GM23248 (cell line): ENCODE results near the gene BMAL2.

Experiments
- EZH2 ChIP-seq: fragments of 200-600 bp; sonication (generic); IDR thresholded peaks from 2 replicates; pipeline ENCODE4 v1.6.1; 2018; ENCODE audit warnings: antibody characterized with exemption, mild to moderate bottlenecking; ENCODE audit not compliant: insufficient read depth, poor library complexity, severe bottlenecking
- EZH2phosphoT487 ChIP-seq: fragments of 200-600 bp; sonication (generic); IDR thresholded peaks from 2 replicates; pipeline ENCODE4 v1.6.1; 2018; ENCODE audit warnings: antibody characterized with exemption, moderate library complexity, mild to moderate bottlenecking, low read depth; ENCODE audit not compliant: insufficient read depth

DNA sequence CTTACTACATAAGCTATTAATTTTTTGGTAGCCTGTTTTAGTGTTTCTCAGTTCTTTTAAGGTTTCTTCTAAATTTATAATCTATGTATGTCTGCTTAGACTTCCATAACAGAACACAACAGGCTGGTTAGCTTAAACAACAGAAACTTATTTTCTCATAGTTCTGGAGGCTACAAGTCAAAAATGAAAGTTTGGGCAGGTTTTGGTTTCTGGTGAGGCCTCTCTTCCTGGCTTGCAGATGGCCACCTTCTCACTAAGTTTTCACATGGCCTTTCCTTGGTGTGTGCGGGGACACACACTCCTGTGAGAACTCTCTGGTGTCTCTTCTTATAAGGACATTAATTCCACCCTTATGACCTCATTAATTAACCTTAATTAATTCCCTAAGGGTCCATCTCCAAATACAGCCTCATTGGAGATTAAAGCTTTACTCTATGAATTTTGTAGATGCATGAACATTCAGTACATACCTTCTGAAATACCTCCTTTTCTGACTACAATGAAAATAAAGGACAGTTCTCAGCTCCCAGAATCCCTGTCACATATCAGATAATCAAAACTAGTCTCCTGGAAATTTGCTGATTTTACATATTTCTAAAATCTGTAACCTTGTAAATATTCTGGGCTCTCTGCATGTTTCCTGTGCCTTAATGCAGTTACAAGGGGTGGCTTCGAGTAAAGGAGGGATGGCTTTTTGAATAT lies 23.2 kb upstream of the BMAL2 start:
- TF ChIP-seq EZH2 (no peak), EZH2phosphoT487 (no peak)
